ENCODE data around the gene B3GAT1.
"Not testable (repeated sequence)": the region's sequence is repeated elsewhere in the genome, so short reads cannot be mapped to it uniquely, and the experiment has no call there.

The B3GAT1 gene, protein sequence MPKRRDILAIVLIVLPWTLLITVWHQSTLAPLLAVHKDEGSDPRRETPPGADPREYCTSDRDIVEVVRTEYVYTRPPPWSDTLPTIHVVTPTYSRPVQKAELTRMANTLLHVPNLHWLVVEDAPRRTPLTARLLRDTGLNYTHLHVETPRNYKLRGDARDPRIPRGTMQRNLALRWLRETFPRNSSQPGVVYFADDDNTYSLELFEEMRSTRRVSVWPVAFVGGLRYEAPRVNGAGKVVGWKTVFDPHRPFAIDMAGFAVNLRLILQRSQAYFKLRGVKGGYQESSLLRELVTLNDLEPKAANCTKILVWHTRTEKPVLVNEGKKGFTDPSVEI

GRCh38 chr11:134412203-134413042 lies at the start of gene B3GAT1:
Gene B3GAT1, minus strand, starts transcription at chr11:134412242. Its CDS starts 24,583 bp downstream, at chr11:134387659.
- DNase-seq (ENCODE audit: low read depth in 3 of 3) = peak in 1 of 3 experiments; percentile 13

DNA sequence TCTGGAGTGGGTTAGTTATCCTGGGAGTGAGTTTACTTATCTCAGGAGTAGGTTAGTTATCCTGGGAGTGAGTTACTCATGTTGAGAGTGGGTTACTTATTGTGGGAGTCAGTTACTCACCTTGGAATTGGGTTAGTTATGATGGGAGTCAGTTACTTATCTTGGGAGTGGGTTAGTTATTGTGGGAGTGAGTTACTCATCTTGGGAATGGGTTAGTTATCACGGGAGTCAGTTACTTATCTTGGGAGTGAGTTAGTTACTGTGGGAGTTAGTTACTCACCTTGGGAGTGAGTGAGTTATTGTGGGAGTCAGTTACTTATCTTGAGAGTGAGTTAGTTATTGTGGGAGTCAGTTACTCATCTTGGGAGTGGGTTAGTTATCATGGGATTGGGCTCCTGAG lies 49.6 kb upstream of the B3GAT1 start:
- DNase-seq (ENCODE audit: low read depth in 3 of 3) = no peak

DNA sequence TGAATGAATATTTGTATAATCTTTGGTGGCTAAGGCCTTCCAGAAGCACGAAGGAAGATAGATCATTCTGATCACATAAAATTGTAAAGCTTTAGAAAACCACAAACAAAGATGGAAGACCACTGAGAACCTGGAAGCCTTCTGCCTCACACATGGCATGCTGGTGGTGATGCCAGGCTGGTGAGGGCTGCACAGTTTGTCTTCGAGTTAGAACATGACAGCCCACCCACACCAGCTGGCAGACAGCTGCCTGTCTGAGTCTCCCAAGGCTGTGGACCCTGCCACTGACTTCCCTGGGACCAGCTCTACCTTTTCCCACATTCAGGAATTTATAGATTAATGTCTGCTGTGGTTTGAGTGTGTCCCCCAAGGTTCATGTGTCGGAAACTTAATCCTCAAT lies 48.8 kb upstream of the B3GAT1 start:
- DNase-seq (ENCODE audit: low read depth in 3 of 3) = no peak

- DNase-seq (ENCODE audit: low read depth in 3 of 3) = no peak
These were observed 48.1 kb upstream of the B3GAT1 start for GRCh38 chr11:134460062-134460561.

DNA sequence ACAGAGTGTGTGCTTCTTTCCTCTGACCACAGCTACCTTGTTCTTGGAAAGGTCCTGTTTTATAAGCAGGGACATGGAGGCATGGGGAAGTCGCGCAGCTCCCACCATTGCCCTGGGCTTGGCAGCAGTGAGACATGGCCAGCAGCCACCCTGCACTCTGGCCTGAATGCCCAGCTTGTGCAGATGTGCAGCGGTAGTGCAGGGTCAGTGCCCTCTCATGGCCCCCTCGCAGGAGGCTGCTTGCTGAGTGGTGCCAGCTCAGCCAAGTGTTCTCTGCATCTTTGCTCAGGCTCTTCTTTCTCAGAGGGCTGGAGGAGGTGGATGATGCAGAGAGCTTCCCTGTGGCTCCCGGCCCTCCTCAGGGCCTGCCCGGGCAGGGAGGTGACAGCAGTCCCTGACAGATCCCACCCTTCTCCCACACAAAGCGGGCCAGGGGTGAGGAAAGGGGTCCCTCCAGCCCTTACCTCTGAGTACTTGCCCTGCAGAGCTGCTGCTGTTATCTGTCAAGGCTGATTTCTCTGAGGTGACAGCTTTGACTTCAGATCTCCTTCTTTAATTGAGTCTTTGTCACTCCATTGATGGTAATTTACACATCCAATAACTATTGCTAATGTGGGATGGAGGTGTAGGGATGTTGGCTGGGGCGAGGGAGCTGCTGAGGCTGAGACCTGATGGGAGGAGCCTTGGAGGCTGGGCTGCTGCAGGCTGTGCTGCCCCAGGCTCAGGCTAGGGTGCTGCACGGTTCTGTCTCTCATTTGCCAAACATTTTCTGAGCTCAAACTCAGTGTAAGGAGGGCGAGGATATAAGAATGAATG lies 47.4 kb upstream of the B3GAT1 start:
- no peak for DNase-seq (ENCODE audit: low read depth in 3 of 3)

DNA sequence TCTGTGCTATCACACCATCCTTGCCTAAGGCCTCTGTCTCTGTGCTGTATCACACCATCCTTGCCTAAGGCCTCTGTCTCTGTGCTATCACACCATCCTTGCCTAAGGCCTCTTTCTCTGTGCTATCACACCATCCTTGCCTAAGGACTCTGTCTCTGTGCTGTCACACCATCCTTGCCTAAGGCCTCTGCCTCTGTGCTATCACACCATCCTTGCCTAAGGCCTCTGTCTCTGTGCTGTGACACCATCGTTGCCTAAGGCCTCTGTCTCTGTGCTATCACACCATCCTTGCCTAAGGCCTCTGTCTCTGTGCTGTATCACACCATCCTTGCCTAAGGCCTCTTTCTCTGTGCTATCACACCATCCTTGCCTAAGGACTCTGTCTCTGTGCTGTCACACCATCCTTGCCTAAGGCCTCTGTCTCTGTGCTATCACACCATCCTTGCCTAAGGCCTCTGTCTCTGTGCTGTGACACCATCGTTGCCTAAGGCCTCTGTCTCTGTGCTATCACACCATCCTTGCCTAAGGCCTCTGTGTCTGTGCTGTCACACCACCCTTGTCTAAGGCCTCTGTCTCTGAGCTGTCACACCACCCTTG lies 45.5 kb upstream of the B3GAT1 start:
- DNase-seq (ENCODE audit: low read depth in 3 of 3) = not testable (repeated sequence)

DNA sequence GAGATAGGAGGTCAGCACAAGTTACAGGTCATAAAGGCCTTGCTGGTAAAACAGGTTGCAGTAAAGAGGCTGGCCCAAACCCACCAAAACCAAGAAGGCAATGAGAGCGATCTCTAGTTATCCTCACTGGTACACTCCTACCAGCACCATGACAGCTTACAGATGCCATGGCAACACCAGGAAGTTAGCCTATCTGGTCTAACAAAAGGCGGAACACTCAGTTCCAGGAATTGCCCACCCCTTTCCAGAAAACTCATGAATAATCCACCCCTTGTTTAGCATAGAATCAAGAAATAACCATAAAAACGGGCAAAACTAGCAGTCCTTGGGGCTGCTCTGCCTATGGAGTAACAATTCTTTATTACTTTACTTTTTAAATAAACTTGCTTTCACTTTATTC lies 43.5 kb upstream of the B3GAT1 start:
- no peak for DNase-seq (ENCODE audit: low read depth in 3 of 3)

GRCh38 chr11:134454146-134454690 lies 42.2 kb upstream of the B3GAT1 start:
- DNase-seq (ENCODE audit: low read depth in 3 of 3) = no peak

- no peak for DNase-seq (ENCODE audit: low read depth in 3 of 3)
These were observed 41.4 kb upstream of the B3GAT1 start for GRCh38 chr11:134453441-134453840.

GRCh38 chr11:134452838-134453155 lies 40.8 kb upstream of the B3GAT1 start:
- no peak for DNase-seq (ENCODE audit: low read depth in 3 of 3)

DNA sequence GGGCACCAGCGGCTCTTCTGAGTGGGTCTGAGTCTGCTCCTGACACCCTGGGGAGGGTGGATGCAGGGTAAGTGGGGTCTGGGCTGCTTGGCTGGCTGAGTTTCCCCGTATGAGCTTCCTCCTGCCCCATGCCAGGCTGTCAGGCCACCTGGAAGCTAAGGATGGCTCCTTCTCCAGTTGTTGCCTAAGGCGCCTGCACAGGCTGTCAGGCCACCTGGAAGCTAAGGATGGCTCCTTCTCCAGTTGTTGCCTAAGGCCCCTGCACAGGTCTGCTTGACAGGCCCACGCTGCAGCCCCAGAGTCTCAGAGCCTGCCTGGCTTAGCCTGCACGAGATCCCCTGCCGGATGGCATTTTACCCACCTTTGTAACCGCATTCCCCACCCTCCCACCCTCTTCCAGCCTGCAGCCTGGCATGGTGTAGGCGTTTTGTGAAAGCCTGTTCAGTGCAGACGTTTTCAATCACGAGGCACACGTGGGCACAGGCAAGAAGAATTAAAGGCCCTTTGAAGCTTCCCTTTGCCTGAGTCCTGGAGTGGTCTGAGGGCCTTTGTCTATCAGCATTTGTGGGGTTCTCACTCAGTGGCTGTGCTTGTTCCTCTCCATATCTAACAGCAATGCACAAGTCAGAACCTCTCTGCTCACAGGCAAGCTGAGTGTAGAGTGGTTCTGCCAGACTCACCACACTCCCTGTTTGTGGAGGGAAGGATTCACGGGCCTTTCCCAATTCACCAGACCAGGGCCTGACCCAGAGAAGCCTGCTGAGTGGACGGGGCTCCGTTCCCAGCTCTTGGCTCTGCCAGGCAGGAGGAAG lies 40.2 kb upstream of the B3GAT1 start:
- no peak for DNase-seq (ENCODE audit: low read depth in 3 of 3)

GRCh38 chr11:134450186-134450585 lies 38.1 kb upstream of the B3GAT1 start:
- DNase-seq (ENCODE audit: low read depth in 3 of 3) = no peak

DNA sequence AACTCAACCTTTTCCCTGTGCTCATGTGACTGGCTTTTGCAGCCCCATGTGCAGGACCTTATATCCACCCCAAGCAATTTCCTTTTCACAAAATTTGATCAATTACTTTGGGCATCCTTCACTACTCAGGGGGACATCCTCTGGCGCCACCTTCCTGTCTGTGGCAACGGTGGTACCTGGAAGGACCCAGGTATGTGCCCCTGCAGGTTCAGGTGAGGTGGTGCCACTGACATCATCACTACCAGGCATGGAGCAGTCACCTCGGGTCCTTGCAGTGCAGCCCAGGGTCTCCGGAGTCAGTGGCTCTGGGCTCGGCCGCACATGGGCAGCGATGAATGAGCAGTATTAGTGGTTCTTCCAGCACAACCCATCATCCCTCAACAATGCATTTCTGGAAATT lies 37.7 kb upstream of the B3GAT1 start:
- DNase-seq (ENCODE audit: low read depth in 3 of 3) = no peak

DNA sequence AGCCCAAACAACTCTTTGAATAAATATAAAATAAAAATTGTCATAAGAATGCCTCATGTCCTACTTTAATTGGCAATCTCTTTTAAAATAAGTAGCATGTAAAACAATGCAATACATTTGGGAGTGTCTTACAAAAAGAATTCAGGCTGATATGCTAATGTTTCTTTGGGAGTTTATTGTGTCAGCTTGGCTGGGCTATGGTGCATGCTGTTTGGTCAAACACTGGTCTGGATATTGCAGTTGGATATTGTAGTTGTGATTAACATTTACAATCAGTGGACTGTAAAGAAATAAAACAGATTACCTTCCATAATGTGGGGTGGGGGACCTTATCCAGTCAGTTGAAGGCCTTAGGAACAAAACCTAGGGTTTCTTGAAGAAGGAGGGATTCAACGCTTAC lies 37.0 kb upstream of the B3GAT1 start:
- DNase-seq (ENCODE audit: low read depth in 3 of 3) = no peak

DNA sequence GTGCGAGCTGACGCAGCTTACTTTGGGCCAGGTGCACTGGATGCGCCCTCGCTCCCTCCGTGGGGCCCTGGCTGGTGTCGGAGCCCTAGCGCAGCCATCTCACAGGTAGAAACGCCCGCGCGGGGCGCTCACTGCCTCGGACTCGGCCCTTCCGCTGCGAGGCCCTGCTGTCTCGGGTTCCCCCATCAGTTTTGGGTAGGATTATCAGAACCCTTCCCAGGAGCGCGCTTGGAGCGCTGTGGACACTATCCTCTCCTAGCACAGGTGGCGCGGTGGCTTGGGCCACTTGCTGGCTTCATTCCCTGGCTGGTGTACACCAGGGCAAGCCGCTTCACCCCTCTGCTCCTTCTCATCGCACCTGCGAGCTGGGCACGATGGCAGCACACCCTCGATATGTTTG lies 35.7 kb upstream of the B3GAT1 start:
- no peak for DNase-seq (ENCODE audit: low read depth in 3 of 3)

- no peak for DNase-seq (ENCODE audit: low read depth in 3 of 3)
These were observed 33.7 kb upstream of the B3GAT1 start for GRCh38 chr11:134445601-134446325.

DNA sequence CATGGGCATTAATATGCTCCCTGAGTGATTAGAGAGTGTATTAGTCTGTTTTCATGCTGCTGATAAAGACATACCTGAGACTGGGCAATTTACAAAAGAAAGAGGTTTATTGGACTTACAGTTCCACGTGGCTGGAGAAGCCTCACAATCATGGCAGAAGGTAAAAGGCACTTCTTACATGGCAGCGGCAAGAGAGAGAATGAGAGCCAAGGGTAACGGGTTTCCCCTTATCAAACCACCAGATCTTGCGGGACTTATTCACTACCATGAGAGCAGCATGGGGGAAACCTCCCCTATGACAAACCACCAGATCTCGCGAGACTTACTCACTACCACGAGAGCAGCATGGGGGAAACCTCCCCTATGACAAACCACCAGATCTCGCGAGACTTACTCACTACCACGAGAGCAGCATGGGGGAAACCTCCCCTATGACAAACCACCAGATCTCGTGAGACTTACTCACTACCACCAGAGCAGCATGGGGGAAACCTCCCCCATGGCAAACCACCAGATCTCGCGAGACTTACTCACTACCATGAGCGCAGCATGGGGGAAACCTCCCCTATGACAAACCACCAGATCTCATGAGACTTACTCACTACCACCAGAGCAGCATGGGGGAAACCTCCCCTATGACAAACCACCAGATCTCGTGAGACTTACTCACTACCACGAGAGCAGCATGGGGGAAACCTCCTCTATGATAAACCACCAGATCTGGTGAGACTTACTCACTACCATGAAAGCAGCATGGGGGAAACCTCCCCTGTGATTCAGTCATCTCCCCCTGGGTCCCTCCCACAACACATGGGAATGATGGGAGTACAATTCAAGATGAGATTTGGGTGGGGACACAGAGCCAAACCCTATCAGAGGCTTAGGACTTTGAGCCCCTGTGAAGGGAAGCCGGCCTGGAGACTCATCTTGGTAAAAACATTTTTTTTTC lies 32.4 kb upstream of the B3GAT1 start:
- DNase-seq (ENCODE audit: low read depth in 3 of 3) = not testable (repeated sequence)

GRCh38 chr11:134443246-134443645 lies 31.2 kb upstream of the B3GAT1 start:
- no peak for DNase-seq (ENCODE audit: low read depth in 3 of 3)

GRCh38 chr11:134442246-134442645 lies 30.2 kb upstream of the B3GAT1 start:
- no peak for DNase-seq (ENCODE audit: low read depth in 3 of 3)
